Inflammatory macrophage treated with lipopolysaccharide for 1 hour (primary cell): Measurements from ENCODE around the gene TAF11L5.
A peak's percentile ranks its signal among the peaks of the same experiment; 100 is the strongest.
"Not testable (repeated sequence)": the region's sequence is repeated elsewhere in the genome, so short reads cannot be mapped to it uniquely, and the experiment has no call there.

ENCODE experiments used
- DNase-seq, 2 donors: peaks; one replicate each; pipeline ENCODE4 v3.0.0-alpha.2; 2020 to 2022

Gene TAF11L5

DNA sequence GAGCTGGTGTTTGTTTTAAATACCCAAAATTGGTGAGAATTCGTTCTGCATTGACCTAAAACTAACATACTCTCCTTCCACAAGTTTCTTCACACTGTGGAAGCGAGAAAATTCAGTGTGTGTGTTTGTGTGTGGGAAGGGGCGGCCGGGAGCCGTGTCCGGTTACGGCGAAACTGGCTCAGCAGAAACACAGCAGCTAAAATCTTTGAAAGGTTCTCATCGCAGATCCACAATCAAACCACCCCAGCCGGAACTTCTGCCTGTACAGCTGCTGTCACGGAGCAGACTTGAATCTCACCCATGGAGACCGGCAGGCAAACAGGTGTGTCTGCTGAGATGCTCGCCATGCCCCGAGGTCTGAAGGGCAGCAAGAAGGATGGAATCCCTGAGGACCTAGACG lies at the start of gene TAF11L5:
Gene TAF11L5, plus strand, starts transcription at position 301 of the 400 bp plus-strand sequence.
- DNase-seq, result not testable (repeated sequence)

DNA sequence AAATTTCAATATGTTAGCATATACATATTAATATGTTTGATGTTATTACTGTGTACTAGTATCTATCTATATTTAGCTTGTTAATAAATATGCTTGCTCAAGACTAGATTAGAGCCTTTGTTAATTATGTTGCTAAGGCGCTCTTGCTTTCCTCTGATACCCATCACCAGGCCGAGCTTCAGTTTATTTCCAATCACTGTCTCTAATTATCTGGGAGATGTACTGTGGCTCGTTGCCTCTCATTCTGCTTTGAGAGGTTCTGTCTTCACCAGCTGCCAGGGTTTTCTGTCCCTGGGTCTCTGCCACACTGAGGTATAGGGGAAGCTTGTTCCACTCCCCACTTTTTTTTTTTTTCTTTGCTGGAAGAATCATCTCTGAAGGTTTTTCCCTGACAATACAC lies 48.0 kb upstream of the TAF11L5 start:
- DNase-seq, result no peak

DNA sequence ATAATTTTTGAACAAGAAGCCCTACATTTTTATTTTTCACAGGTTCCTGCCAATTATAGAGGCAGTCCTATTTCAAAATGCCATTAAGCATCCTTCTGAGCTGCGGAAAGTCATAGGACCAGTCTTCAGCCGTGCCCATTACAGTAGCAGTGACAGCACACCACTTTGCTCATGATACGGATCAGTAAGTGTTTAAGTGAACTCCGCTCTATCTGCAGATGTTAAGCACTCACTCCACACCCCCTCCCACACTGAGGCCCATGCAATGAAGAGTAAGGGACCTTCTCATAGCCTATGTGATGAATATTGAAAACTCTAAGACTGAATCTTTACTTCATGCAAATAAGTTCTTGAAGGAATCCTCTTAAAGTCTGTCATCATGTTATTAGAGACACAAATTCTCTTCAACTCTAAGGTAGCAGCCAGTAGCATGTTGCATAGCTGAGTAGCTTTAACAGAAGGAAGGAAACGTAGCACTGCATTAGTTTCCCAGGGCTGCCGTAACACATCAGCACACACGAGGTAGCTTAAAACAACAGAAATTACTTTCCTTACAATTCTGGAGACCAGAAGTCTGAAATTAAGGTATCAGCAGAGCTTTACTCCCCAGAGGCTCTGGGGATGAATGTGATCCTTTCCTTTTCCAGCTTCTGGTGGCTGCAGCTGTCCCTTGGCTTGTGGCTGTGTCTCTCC lies 47.3 kb upstream of the TAF11L5 start:
- DNase-seq, result no peak

DNA sequence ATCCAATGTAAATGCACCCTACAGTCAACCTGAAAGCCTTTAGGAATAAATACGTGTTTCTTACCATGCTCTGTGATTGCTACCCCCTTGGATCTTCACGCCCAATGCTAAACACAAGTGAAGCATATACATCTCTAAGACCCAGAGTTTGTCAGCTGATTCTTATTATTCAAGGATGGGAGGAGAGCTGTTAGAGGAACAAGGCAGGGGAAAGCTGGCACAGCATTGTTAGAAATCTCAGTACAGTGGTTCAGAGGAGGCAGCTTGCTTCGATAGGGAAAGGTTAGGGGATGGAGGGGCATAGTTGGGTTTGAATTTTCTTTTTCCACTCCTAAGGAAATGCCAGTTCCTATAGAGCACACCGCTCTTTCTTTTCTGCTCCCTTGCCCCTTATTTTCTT lies 43.7 kb upstream of the TAF11L5 start:
- DNase-seq, result no peak

DNA sequence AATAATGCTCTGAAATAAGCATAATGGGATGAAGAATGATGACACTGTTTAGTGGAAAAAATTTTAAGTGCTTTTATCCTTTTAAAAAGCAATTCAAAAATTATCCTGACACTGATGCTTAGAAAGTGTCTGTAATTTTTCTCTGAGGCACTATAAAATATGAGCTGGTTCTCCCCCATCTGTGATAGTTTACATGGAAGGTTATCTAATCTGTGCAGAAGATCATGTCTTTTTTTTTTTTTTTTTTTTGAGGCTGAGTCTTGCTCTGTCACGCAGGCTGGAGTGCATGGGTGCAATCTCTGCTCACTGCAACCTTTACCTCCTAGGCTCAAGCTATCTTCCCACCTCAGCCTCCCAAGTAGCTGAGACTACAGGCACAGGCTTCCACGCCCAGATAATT lies 42.2 kb upstream of the TAF11L5 start:
- no peak for DNase-seq

DNA sequence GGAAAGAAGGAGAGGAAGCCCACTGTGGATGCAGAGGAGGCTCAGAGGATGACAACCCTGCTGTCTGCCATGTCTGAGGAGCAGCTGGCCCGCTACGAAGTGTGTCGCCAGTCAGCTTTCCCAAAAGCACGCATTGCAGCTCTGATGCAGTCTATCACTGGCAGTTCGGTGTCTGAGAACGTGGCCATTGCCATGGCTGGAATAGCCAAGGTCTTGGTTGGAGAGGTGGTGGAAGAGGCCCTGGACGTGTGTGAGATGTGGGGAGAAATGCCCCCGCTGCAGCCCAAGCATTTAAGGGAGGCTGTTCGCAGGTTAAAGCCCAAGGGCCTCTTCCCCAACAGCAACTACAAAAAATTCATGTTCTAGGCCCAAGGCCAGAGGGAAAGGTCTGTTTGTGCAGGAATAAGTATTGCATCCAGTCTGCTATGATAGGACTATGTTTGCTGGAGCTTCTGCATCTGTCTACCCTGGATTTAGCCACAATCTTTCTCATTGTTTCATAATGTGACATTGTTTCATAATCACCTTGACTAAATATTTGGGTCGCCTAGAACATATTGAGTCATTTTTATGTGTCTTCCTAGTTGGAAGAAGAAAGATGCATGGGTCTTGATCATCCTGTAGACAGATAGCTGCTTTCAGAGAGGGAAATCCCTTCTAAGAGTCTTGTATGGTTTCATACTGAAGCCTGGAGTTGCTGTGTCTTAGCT lies 38.4 kb upstream of the TAF11L5 start:
- DNase-seq, result peak in 1 of 2 donors; percentile 7

DNA sequence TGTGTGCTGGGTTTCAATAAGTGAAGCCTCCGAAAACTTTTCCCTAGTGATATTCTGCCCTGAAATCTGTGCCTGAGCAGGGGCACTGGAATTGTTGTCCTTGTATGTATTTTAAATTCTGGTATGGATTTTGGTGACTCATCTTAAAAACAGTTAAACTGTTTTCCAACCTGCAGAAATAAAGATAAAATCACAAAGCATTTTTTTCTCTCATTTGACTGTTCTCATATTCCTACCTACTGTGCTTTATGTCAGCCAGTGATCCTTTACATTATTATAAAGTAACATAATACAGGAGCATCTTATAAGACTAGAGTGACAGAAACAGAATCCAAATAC lies 37.9 kb upstream of the TAF11L5 start:
- DNase-seq, result no peak

DNA sequence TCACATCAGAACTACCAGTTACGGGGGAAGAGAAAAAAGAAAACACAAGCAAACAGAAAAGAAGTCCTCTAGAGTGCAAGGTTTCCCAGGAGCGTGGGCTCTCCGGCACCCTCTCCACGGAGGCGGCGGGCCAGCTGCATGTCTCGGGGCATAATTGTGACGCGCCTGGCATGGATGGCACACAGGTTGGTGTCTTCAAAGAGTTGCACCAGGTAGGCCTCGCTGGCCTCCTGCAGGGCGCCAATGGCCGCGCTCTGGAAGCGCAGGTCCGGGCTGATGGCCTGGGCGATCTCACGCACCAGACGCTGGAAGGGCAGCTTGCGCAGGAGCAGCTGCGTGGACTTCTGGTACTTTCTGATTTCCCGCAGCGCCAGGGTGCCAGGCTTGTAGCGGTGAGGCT lies 33.8 kb upstream of the TAF11L5 start:
- DNase-seq, result not testable (repeated sequence)

DNA sequence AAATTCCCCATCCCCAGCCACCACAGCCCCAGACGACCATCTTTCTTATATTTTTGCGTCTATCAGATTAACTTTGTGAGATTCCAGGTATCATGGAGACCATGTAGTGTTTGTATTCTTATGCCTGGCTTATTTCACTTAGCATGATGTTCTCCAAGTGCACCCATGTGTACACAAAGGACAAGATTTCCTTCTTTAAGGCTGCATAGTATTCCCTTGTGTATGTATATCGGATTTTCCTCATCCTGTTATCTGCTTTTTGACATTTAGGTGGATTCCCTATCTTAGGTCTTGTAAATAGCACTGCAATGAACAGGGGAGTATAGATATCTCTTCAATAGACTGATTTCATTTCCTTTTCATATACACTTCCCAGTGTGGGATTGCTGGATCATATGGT lies 32.3 kb upstream of the TAF11L5 start:
- DNase-seq, result no peak

DNA sequence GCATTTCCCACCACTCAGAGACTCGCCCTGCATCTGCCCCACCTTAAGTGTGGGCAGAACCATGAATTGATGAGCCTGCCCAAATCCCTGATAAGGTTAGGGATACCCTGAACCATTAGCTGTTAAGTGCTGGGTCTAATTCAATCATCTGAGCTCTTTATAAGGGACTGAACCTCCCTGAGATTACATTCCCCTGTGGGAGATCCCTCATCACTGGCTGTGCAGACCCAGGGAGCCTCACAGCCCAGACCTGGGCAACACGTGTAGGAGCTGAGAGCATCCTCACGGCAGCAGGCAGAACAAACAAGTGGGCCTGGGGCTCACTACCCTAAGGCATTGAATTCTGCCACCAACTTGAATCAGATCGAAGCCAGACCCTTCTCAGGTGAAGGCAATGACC lies 27.6 kb upstream of the TAF11L5 start:
- DNase-seq, result no peak

DNA sequence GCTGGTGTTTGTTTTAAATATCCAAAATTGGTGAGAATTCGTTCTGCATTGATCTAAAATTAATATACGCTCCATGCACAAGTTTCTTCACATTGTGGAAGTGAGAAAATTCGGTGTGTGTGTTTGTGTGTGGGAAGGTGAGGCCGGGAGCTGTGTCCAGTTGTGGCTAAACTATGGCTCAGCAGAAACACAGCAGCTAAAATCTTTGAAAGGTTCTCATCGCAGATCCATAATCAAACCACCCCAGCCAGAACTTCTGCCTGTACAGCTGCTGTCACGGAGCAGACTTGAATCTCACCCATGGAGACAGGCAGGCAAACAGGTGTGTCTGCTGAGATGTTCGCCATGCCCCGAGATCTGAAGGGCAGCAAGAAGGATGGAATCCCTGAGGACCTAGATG lies 27.1 kb upstream of the TAF11L5 start, which contains the start of gene TAF11L2:
Gene TAF11L2, plus strand, starts transcription at position 301 of the 400 bp plus-strand sequence.
- DNase-seq, result not testable (repeated sequence)

DNA sequence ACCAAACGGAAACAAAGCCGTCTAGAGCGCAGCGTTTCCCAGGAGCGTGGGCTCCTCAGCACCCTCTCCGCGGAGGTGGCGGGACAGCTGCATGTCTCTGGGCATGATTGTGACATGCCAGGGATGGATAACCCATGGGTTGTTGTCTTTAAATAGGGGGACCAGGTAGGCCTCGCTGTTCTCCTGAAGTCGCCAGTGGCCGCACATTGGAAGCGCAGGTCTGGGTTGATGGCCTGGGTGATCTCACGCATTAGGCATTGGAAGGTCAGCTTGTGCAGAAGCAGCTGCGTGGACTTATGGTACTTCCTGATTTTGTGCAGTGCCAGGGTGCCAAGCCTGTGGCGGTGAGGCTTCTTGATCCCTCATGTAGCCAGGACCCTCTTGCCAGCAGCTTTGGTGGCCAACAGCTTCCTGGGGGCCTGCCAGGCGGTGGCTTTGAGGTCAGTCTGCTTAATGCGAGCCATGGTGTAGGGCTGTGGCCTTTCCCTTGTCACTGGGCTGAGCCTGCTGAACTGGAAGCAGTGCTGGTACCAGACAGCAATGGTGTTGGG lies 13.2 kb upstream of the TAF11L5 start:
- DNase-seq, result no peak

DNA sequence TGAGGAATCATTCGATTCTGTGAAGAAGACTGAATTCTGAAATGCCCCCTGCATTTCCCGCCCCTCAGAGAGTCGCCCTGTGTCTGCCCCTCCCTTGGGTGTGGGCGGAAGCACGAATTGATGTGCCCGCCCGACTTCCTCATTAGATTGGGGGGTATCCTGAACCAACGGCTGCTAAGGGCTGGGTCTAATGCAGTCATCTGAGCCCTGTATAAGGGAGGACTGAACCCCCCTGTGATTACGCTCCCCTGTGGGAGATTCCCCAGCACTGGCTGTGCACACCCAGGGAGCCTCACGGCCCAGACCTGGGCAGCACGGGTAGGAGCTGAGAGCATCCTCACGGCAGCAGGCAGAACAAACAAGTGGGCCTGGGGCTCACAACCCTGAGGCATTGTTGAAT lies 7.5 kb upstream of the TAF11L5 start:
- DNase-seq, result not testable (repeated sequence)

DNA sequence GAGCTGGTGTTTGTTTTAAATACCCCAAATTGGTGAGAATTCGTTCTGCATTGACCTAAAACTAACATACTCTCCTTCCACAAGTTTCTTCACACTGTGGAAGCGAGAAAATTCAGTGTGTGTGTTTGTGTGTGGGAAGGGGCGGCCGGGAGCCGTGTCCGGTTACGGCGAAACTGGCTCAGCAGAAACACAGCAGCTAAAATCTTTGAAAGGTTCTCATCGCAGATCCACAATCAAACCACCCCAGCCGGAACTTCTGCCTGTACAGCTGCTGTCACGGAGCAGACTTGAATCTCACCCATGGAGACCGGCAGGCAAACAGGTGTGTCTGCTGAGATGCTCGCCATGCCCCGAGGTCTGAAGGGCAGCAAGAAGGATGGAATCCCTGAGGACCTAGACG lies 7.0 kb upstream of the TAF11L5 start, which contains the start of gene TAF11L3:
Gene TAF11L3, plus strand, starts transcription at position 301 of the 400 bp plus-strand sequence.
- not testable (repeated sequence) for DNase-seq

DNA sequence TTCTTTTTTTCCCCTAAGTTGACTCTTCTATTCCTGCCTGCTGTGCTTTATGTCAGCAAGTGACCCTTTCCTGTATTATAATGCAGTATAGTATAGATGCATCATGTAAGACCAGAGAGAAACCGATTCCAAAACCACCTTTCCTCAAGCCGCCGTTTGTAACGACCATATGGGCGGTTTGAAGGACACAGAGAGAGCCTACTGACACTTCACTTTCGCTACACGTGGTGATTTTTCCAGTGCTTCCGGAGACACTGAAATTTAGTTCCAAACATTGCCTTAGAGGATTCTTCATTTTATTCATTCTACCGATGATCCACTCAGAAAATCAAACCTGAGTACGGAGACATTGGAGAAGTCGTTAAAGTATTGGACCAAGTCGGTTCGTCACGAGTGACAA lies 5.5 kb upstream of the TAF11L5 start:
- not testable (repeated sequence) for DNase-seq

DNA sequence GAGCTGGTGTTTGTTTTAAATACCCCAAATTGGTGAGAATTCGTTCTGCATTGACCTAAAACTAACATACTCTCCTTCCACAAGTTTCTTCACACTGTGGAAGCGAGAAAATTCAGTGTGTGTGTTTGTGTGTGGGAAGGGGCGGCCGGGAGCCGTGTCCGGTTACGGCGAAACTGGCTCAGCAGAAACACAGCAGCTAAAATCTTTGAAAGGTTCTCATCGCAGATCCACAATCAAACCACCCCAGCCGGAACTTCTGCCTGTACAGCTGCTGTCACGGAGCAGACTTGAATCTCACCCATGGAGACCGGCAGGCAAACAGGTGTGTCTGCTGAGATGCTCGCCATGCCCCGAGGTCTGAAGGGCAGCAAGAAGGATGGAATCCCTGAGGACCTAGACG lies 3.5 kb upstream of the TAF11L5 start, which contains the start of gene TAF11L4:
Gene TAF11L4, plus strand, starts transcription at position 301 of the 400 bp plus-strand sequence.
- not testable (repeated sequence) for DNase-seq

DNA sequence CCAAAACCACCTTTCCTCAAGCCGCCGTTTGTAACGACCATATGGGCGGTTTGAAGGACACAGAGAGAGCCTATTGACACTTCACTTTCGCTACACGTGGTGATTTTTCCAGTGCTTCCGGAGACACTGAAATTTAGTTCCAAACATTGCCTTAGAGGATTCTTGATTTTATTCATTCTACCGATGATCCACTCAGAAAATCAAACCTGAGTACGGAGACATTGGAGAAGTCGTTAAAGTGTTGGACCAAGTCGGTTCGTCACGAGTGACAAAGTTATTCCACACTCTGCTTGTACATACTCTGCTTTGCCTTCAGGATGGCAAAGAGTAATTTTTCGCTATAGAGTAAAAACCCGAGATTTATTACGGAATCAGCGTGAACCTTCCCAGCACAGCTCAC lies 1.5 kb downstream of the TAF11L5 start:
- DNase-seq, result not testable (repeated sequence)

DNA sequence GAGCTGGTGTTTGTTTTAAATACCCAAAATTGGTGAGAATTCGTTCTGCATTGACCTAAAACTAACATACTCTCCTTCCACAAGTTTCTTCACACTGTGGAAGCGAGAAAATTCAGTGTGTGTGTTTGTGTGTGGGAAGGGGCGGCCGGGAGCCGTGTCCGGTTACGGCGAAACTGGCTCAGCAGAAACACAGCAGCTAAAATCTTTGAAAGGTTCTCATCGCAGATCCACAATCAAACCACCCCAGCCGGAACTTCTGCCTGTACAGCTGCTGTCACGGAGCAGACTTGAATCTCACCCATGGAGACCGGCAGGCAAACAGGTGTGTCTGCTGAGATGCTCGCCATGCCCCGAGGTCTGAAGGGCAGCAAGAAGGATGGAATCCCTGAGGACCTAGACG lies 3.3 kb downstream of the TAF11L5 start, which contains the start of gene TAF11L6:
Gene TAF11L6, plus strand, starts transcription at position 301 of the 400 bp plus-strand sequence.
- DNase-seq, result not testable (repeated sequence)
